H54 (cell line): ENCODE results near the gene GNAL.
"Not testable (repeated sequence)": the region's sequence is repeated elsewhere in the genome, so short reads cannot be mapped to it uniquely, and the experiment has no call there.

Source experiments
- DNase-seq: peaks from one replicate; pipeline ENCODE4 v3.0.0; 2011; ENCODE audit warnings: low spot score, mixed read lengths; ENCODE audit not compliant: insufficient read length
- FAIRE-seq: peaks from 3 replicates; lab custom pipeline; 2011; peaks lifted over from hg19 to GRCh38; lab: Jason Lieb, UNC
- POLR2A ChIP-seq: IDR thresholded peaks from 2 replicates; pipeline ENCODE4 v1.6.1; 2011; ENCODE audit warnings: low read depth, mild to moderate bottlenecking, low read length

The GNAL gene

GRCh38 chr18:11676386-11676785 lies 12.7 kb upstream of the GNAL start:
- DNase-seq (no peak), FAIRE-seq (no peak)
- TF ChIP-seq POLR2A = no peak

DNA sequence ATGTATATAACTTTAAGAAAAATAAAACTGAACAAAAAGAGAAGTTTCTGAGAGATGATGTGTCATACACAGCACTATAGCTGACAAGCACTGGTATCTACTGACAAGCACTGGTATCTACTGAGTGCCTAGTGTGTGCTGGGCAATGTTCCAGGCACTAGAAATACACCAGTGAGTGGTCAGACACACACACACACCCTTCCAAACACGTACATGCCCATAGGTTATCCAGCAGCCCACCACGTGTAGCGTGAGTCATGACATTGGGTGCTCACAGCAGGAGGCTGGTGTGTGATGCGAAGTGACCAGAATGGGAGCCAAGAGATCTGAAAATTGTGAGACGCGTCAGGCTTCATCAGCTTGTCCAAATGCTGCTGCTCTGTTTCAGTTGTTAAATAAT lies 12.2 kb upstream of the GNAL start:
- no peak for TF ChIP-seq POLR2A
- peak; percentile 81 for FAIRE-seq
- peak; percentile 59 for DNase-seq

GRCh38 chr18:11678211-11678610 lies 10.9 kb upstream of the GNAL start:
- no peak for TF ChIP-seq POLR2A
- DNase-seq (no peak), FAIRE-seq (no peak)

DNA sequence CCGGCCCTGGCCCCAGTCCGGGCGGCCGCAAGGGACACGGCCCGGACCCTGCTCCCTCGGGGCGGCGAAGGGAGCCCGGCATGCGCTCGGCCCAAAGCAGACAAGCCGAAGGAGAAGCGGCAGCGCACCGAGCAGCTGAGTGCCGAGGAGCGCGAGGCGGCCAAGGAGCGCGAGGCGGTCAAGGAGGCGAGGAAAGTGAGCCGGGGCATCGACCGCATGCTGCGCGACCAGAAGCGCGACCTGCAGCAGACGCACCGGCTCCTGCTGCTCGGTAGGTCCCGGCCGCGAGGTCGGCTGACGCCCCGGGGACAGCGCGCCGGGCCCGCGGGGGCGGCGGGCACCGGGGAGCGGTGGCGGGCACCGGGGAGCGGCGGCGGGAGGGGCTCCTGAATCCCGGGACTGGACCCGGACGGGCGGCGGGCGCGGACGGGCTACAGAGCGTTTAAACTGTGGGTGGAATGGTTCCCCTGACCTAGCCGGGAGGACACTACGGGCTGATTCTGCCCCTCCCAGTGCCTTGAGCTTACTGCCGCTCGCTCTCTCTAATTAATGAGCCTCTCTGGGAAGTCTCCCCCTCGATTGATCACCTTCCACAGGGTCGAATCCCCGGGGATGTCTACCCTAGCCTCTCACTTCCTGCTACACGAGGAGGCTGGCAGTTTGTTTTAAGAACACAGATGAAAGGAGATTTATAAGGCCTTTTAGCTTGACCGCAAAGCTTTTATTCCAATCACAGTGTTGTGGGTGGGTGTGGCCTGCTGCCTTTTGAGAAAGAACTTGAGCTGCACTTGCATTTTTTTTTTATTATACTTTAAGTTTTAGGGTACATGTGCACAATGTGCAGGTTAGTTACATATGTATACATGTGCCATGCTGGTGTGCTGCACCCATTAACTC lies 853 bp downstream of the GNAL start:
- FAIRE-seq = no peak
- TF ChIP-seq POLR2A = no peak
- DNase-seq = no peak

GRCh38 chr18:11690660-11691059 lies 1.6 kb downstream of the GNAL start:
- FAIRE-seq, DNase-seq: not testable (repeated sequence)

- no peak for TF ChIP-seq POLR2A
- FAIRE-seq (no peak), DNase-seq (no peak)
These were observed 6.7 kb downstream of the GNAL start for GRCh38 chr18:11695736-11696135.

- TF ChIP-seq POLR2A = no peak
- no peak for FAIRE-seq
- no peak for DNase-seq
These were observed 7.4 kb downstream of the GNAL start for GRCh38 chr18:11696451-11696850.

- DNase-seq = no peak
- no peak for FAIRE-seq
- no peak for TF ChIP-seq POLR2A
These were observed 11.8 kb downstream of the GNAL start for GRCh38 chr18:11700876-11701275.

DNA sequence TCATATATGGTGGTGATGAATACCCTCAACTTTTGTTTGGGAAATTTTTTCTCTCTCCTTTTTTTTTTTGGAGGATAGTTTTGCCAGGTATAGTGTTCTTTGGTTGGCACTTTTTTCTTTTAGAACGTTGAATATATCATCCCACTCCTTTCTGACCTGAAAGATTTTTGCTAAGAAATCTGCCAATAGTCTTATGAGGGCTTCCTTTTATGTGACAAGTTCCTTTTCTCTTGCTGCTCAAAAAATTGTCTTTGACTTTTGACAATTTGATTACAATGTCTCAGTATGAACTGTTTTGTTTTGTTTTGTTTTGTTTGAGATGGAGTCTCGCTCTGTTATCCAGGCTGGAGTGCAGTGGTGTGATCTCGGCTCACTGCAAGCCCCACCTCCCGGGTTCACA lies 21.5 kb downstream of the GNAL start:
- no peak for FAIRE-seq

DNA sequence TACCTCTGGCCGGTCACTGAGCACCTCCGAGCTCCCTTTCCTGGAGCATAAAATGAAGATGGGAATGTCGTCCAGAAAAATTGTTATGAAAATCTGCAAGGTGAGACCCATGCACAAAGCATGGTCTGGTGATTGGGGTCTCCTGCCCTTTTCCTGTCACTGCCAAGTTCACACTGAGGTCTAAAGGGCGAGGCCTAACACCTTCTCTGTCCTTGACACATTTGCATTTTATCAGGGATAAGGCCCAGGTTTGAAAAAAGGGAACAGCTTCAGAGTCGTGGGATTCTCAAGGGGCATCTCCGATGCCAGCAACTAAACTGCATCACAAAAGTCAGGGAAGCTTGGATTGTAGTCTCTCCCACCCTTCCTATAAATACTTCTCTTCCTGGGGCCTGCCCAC lies 24.7 kb downstream of the GNAL start:
- DNase-seq (no peak), FAIRE-seq (no peak)
- TF ChIP-seq POLR2A = no peak

More for the DNA sequence above, 21.5 kb downstream of the GNAL start:
- no peak for TF ChIP-seq POLR2A
- DNase-seq = no peak

- no peak for TF ChIP-seq POLR2A
- FAIRE-seq = no peak
These were observed 25.3 kb downstream of the GNAL start for GRCh38 chr18:11714244-11714918.

DNA sequence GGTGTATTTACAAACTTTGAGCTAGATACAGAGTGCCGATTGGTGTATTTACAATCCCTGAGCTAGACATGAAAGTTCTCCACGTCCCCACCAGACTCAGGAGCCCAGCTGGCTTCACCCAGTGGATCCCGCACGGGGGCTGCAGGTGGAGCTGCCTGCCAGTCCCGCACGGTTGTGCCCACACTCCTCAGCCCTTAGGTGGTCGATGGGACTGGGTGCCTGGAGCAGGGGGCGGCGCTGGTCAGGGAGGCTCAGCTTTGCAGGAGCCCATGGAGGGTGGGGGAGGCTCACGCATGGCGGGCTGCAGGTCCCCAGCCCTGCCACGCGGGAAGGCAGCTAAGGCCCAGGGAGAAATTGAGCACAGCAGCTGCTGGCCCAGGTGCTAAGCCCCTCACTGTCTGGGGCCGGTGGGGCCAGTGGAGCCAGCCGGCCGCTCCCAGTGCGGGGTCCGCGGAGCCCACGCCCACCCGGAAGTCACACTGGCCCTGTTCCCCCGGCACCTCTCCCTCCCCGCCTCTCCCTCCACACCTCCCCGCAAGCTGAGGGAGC lies 27.8 kb downstream of the GNAL start:
- FAIRE-seq, DNase-seq: not testable (repeated sequence)

More at GRCh38 chr18:11714244-11714918, 25.3 kb downstream of the GNAL start:
- no peak for DNase-seq

GRCh38 chr18:11719050-11719449 lies 30.0 kb downstream of the GNAL start:
- FAIRE-seq = no peak
- TF ChIP-seq POLR2A = no peak
- DNase-seq = no peak

GRCh38 chr18:11719621-11720020 lies 30.6 kb downstream of the GNAL start:
- FAIRE-seq (no peak), DNase-seq (no peak)
- no peak for TF ChIP-seq POLR2A

DNA sequence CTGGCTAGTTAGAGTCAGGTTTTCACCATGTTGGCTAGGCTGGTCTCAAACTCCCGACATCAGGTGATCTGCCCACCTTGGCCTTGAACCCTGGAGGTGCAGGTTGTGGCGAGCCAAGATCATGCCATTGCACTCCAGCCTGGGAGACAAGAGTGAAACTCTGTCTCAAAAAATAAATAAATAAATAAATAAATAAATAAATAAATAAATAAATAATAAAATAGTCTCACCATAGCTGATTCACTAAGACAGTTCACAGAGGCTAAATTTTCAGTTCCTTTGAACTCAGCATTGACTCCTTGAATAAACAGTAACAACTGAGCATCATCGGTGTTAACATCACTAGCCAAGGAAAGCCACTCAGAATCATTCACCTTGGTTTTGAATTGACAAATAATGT lies 32.7 kb downstream of the GNAL start:
- FAIRE-seq = no peak
- no peak for TF ChIP-seq POLR2A

More for the DNA sequence above, 32.7 kb downstream of the GNAL start:
- DNase-seq = no peak
